Hematopoietic multipotent progenitor cell treated with erythropoietin and hydrocortisone succinate and interleukin-3 and kit ligand, for 4 days (in vitro differentiated cells): ENCODE measurements around the gene ABR.
"Not testable (repeated sequence)": the region's sequence is repeated elsewhere in the genome, so short reads cannot be mapped to it uniquely, and the experiment has no call there.

ENCODE experiments used
- DNase-seq: peaks from one replicate; pipeline ENCODE4 v3.0.0-alpha.2; 2015

Gene ABR

DNA sequence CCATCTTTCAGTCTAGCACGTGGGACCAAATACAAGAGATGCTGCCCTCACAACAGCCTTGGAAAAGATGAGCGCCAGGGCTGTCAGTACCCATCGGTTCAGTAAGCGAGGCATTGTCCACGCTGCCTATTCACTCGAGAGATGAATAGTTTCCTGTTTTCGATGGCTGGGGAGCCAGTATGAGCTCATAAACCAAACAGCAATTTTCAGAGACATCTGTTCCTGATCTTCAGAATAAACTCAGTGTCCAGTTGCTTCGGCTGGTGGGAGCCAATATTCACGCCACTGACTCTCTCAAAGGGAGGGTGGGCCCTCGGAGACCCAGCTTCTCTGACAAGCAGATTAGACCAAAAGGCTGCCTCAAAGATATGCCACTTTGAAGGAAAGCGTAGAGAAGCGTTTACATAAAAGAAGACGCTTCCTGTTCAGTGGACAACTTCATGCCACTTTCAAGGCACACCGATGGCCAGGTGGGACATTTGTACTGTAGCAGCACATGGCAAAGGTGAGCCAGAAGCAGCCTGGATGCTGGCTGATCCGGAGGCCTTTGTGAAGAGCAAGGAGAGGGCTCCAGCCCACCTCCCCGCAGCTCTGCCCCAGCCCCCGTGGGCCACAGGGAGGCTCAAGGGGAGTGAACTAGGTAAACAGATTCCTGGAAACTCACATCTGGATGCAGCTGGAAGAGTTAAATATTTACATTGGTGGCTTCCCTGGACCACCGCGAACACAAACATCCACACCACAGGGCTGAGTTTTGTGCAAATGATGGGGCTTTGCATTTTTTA is 176.8 kb downstream of the ABR start:
- DNase-seq = no peak

DNA sequence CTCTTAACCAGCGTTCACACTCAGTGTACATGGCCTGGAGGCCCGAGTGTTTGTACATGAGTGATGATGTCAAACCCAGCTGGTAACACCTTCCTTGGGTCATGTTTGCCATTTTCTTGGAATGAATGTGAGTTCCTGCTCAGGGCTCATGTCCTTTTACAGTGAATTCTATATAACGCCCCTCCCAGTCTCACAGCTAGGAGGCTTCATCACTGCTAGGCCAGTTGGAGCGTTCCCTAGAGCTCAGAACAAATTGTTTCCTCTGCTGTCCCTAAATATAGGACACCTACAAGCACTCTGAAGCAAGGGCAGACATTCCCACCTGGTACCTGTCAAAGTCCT is 177.4 kb downstream of the ABR start:
- no peak for DNase-seq

DNA sequence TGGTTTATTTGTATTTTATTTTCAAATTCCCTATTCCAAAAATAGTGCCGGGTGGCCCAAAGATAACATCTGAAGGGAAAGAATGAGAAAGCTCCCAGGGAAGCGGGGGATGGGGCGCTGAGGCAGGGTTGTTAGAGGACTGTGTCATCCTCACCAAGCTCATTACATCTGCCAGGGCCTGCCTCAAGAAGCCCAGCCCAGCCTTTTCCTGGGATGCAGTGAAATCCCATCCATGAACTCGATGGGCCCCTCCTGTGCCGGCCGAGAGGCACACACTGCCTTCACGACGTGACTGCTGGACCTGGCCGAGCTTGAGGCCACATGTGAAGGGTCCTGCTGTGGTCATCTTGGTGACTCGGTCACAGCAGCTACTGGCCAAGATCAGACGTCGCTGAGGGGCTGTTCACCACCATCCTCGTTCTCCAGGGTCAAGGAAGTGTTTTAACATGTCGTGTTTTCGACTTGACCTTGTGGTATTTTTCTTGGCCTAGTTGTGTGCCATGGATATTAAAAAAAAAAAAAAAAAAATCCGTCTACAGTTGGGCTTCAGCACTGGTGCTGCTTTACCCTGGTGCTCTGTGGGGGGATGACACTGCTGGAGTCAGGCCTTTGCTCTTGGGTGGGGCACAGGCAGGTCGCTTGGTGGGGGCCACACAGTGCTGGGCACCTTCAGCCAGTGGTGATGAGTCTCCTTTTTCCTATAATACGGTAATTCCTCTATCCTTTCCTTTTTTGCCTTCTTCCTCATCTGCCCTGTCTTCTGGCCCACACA is 178.0 kb downstream of the ABR start:
- DNase-seq = no peak

DNA sequence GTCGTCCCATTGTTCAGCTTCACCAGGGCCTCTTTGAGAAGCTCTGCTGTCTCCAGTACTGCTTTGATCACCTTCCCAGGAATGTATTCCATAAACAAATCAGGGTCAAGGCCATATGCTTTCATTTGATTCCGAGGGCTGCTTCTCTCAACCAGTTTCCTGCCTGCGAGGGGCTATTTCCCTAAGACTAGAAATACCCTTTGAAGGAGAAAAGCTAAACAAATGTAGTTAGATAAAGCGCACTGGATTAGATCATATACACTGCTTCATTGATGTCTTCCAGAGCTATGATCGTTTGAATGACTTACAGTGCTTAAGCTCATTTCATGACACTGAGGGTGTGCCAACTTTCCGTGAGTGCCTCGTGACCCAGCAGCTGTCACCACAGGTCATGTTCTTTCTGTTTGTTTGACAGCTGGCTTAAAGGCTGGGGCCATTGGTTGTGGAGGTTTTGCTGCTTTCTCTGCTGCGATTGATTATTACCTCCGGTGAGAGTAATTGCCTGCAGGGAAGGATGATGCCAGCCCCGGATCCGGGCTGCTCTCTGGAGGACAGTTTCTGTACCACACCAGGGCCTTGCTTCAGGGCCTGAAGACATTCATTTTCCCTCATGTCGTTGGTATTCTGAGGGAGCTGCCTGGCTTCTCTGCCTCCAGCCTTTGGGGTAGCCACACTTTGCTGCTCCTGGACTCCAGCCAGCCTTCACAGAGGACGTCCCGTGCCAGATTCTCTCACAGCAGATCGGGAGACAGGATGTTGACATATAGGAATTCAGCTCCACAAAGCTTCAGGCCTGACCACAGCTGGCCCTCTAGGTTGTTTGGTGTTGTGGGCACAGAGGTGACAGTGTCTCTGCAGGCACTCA is 179.0 kb downstream of the ABR start:
- no peak for DNase-seq

DNA sequence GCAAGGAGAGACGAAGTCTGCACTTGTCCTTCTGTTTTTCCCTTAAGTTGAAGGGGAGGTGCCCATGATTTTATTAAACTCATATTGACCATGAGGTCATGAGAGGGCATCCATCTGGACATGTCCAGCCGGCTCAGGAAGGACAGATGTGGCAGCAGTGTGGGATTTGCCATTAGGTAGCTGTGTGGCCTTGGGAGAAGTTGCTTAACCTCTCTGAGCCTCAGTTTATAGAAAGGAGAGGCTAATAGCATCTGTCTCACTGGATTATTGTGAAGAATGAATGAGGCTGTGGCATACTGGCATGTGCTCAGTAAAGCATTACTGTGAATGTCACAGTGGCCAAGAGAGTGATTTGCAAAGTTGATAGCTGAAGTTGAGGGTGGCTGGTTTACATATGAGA is 181.7 kb downstream of the ABR start:
- DNase-seq = no peak

DNA sequence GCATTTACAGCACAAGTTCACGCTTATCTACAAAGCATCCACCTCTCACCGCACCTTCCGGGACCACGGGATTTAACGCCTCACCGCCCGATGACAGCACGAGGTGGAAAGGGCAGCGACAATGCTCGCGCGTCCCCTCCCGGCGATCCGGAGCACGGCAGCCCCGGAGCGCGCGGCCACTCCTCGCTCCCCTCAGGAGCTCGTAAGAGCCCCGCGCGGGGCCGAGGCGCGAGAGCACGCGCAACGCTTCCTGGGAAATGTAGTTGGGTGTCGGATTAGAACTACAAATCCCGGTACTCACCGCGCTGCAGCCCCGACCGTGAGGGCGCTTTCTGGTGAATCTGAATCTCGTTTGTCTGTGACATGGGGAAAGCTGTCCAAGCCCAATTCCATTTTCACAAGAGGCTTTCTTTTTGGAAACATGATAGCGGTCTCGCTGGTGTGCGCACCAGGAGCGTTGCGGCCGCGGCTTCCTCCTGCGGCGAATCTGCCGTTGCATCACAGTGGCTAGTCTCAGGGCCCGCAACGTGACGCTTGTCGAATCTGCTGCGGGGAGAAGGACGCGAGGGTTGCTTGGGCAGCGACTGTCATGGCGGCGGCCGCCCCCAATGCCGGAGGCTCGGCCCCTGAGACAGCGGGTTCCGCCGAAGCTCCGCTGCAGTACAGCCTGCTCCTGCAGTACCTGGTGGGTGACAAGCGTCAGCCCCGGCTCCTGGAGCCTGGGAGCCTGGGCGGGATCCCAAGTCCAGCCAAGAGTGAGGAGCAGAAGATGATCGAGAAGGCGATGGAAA is 183.0 kb downstream of the ABR start, which contains the start of gene TIMM22:
TIMM22 (plus strand) TSS at position 576 of the 791 bp plus-strand sequence; CDS start at position 590, 14 bp downstream.
- peak; percentile 99 for DNase-seq

DNA sequence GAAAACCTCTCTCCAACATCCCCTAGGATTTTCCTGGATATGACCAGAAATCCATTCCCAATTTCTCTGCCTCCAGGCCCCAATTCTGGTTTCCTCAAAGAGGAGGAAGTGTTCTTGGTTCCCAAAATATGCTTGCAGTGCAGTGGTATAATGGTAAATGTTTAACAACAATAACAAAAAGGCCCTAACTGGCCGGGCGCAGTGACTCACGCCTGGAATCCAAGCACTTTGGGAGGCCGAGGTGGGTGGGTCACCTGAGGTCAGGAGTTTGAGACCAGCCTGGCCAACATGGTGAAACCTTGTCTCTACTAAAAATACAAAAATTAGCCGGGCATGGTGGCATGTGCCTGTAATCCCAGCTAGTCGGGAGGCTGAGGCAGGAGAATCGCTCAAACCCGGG is 184.5 kb downstream of the ABR start:
- DNase-seq = not testable (repeated sequence)

DNA sequence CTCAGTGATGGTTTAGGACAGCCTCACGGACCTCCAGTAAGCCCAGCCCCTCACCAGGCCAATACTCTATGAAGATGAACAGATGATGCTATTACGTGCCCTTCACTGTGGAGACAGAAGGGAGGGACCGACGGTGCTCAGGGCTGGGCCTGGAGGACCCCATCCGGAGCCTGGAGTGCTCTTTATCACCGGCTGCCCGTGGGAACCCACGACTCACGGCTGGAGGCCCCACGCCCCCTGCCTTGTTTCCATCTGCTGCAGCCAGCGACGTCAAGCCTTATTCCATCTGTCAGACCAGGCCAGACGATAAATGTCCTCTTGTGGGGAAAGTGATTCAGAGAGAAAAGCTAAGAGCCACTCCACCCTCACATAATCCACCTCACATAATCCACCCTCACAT is 186.8 kb downstream of the ABR start:
- DNase-seq = no peak

DNA sequence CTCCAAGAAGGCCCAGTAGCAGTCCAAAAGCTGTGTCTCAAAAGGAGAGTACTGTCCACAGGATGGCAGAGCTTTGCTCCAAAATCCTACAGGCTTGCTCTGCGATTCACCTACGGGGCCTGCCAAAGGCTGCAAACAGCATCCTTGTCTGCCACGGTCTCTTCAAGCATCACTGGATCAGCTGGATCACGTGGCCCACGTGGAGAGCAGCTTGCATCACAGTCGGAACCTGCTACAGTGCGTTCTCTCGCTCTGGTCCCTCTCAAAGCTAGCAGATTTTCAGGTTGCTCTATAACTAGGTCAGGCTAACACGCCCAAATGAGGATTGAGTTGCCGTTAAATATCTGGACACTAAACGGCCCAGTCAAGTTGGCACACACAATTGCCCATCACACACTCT is 191.2 kb downstream of the ABR start:
- no peak for DNase-seq

DNA sequence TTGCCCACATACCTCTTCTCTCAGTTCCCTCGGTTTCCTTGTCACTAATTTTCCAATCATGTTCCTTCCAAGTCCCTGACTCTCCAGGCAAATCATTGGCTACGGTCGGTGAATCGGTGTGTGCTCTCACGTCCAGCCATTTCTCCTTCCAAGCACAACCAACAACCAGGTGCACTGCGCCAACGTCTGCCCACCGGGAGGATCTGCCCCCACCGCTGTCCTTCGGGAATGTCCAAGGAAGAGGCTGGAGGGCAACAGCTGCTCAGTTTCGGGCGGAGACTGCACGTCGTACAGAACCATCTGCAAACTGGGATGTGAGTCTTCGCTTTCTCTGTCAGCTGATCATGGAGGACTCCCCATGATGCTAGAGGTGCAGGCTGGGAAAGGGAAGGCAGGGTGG is 191.8 kb downstream of the ABR start:
- no peak for DNase-seq

DNA sequence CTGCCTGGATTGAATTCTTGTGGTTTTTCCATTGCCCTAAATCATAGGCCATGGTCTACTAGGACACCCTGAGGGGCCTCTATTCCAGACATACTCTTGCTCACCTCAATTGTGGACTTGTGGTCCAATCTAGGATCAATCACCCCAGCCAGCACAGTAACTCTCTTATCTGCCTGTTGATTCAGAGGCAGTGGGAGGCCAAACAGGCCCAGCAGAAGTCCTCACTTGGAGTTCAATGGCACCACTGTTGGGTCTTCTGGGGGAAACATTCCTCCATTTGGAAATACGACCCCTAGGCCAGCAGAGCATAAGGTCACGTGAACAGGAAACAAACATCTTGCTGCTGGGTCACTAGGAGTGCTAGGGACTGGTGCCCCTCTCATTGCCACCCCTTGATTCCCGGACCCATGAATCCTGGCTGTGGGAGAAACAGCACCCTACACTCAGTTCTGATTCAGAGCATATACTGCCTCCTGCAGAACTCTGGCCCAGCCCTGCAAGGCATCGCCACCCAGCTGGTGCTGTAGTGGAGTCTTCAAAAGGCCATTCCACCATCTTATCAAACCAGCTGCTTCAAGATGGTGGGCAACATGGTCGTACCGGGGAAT is 193.4 kb downstream of the ABR start:
- no peak for DNase-seq

DNA sequence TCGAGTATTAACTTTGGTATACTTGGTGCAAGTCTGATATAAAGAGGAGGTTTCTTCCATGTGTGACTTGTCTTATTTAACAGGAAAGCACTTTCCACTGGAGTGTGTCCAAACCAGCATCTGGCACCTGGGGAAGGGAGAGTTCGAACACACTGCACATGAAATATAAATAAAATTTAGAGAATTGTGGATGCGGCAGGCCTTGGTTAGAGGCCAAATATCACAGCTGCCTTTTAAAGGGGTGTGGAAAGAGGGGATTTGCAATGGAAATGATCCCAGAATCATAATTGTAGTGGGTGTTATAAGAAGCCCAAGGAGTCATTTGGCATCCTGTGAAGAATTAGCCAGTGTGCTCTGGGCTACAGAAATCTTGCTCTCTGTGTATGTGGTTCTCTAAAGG is 195.9 kb downstream of the ABR start:
- DNase-seq = no peak

DNA sequence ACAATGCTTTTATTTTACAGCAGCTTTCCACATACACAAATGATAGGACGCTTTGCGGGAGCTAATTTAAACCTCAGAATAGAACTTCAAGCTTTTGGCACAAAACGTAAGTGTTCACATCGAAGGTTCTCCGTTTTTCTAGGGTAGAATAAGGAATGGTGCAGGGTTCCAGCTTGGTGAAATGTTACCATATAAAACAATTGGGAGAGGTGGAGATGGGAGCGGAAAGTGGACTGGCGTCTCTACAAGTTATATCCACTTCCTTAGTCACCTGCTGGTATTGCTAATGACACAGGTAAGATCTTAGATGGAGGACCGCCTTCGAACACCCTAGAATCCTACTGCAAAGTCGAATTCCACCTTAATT is 198.5 kb downstream of the ABR start:
- DNase-seq = no peak

DNA sequence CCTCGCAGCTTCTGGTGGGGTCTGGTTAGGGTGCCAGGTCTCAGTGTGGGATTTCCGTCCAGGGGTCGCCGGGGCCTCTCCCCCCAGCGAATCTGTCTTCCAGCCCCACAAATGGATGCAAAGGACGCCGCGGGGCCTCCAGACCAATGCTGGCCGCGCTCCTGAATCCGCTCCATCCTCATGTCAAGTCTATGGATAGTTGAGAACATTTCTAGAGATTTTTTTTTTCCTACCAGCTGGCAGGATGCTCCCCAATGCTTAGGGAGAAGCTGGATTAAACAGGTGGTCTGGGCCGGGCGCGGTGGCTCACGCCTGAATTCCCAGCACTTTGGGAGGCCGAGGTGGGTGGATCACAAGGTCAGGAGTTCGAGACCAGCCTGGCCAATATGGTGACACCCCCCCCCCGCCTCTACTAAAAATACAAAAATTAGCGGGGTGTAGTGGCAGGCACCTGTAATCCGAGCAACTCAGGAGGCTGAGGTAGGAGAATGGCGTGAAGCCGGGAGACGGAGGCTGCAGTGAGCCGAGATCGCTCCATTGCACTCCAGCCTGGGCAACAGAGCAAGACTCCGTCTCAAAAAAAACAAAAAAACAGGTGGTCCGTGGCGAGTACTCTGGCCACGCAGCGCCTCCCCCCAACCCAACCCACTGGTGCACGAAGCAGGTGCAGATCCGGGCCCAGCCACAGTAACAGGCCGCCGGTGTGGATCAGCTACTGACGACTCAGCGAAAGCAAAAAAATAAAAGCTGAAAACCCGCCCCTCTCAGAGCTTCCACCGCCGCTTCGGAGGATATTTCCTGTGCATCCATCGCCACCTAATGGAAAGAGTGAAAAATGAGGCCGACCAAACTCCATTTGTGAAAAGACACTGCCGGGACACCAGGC is 199.1 kb downstream of the ABR start:
- DNase-seq = peak; percentile 95

DNA sequence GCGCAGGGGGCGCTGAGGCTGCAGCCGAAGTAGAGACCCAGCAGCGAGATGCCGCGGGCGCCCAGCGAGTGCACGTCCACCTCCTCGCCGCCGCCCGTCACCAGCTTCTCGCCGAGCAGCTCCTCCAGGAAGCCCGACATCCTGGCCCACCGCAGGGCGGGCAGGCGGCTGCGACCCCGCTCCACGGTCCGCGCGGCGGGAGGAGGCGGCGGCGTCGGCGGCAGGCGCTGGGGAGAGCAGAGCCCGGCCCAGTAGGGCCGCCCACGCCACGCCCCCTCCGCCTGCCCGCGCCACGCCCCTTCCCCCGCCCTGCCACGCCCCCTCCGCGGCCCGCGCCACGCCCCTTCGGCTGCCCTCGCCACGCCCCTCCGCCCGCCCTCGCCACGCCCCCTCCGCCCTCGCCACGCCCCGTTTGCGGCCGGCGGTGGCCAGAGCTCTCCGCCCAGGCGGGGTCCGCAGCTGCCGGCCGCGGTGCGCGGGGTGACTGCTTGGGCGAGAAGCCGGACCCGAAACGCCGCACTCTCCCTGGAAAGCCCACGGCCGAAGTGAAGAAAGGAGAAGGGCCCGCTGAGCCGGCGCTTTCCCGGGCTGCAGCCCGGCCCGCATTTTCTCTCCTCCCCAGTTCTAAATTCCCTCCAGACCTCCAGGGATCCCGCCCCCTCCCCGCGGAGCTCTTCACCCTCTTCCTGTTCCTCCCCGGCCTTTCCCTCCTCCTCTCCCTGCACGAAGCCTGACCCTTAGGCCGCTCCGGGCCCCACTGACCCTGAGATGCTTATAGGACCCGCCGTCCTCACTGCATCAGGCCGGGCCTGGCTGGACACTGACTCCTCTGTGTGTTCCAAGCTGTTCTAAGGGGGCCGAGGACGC is 200.0 kb downstream of the ABR start, which contains the start of gene NXN:
NXN (minus strand) TSS at position 238 of the 867 bp plus-strand sequence.
- peak; percentile 87 for DNase-seq

DNA sequence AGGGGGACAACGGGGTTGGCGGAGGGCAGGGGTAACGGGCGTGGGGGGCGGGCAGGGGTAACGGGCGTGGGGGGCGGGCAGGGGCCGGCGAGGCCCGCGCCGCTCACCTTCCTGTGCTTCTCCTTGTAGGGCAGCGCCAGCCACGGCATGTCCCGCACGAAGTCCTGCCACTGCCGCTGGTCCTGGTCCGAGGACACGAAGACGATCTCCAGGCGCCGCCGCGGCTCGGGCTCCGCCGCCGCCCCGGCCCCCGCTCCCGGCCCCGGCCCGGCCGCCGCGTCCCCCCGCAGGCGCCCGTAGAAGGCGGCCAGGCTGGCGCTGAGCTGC is 200.6 kb downstream of the ABR start:
- DNase-seq = no peak

DNA sequence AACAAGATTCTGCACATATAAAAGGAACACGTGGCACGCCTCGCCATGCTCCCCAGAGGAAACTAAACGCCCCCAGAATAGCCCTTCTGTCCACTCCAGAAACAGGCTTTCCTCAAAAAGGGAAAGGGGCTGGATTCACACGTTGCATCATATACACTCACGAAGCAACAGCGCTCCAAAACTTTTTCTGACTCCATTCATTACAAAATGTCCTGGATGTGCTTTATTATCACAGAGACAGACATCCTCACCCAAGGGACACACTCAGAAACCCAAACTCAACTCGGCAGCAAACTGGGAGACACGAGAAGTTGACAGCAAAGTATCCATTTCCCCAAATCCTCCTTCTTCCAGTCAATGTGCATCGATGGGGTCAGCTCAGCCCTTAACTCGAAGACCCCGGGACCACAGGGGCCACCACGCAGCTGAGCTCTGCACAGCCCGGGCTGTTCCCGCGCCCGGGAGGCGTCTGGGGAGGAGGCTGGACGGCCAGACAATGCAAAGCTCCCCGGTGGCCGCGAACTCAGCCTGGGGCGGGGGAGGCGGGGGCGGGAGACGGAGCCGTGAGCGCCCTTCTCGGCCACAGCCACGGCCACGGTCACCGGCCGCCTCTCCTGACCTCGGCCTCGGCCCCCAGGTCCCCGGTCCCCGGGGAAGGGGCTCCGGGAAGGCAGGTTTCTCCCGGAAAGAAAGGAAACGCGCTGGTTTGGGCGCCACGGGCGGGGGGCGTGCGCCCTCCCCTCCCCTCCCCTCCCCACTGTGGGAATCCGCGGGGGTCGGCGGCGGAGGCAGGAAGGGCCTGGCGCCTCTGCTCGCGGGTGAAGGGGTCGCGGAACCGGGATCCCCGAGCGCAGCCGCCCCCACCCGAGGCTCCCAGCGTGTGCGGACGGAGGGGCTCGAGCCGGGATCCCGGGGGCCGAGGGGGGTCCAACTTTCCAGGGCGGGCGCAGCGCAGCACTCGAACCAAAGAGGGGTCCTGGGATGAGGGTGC is 201.4 kb downstream of the ABR start:
- no peak for DNase-seq

DNA sequence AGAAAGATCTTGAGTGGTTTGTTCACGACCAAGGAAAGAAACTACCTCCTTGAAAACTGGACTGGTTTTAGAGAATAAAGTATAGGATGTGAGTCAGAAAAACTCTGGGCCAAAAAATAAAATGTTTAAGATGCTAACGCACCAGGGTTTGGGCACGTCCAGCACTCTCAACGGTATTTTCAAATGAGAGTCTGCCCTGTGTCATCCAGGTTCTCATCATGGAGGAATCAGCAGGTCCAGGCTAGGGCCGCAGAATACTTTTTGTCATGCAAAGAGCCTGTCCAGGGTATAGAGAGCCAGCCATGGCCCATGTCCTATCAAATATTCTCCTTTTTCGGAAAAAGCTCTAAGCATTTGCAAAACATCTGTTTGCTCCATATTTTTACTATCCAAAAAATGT is 202.6 kb downstream of the ABR start:
- no peak for DNase-seq

DNA sequence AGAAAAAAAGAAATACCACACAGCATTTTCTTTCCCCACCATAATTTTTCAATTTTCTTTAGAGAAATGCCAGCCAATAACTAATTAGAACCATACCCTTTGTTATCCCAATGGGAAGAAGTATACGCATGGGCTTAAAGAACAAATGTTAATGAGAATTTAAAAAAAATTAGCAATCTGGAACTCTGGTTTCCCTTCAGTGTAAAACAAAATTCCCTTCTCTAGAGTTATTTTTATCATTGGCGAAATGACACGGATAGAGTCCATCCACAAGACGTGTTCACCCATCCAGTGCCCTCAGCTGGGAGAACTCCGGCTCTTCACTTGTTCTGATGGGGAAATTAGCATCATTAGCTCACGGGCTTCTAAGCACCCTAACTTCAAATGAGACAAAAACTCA is 203.5 kb downstream of the ABR start:
- DNase-seq = no peak
